ENCODE measurements around the gene MAGEA3.
"Not testable (repeated sequence)": the region's sequence is repeated elsewhere in the genome, so short reads cannot be mapped to it uniquely, and the experiment has no call there.

The MAGEA3 gene

GRCh38 chrX:152697952-152698931 is at the start of gene MAGEA3:
TSS of gene MAGEA3 (plus strand) at chrX:152698794. CDS start at chrX:152700833, 2,039 bp downstream.
- not testable (repeated sequence) for DNase-seq

GRCh38 chrX:152652060-152652459 is 46.5 kb upstream of the MAGEA3 start:
- no peak for DNase-seq

GRCh38 chrX:152652467-152652866 is 46.1 kb upstream of the MAGEA3 start:
- no peak for DNase-seq

GRCh38 chrX:152656087-152656486 is 42.5 kb upstream of the MAGEA3 start:
- DNase-seq: no peak

- DNase-seq: no peak
Measured at GRCh38 chrX:152656890-152657289, 41.7 kb upstream of the MAGEA3 start.

GRCh38 chrX:152658302-152658701 is 40.3 kb upstream of the MAGEA3 start:
- no peak for DNase-seq

GRCh38 chrX:152663086-152663485 is 35.5 kb upstream of the MAGEA3 start:
- DNase-seq: no peak

GRCh38 chrX:152674135-152674534 is 24.5 kb upstream of the MAGEA3 start:
- DNase-seq: no peak

GRCh38 chrX:152674652-152675051 is 23.9 kb upstream of the MAGEA3 start:
- not testable (repeated sequence) for DNase-seq

GRCh38 chrX:152681012-152681411 is 17.6 kb upstream of the MAGEA3 start:
- not testable (repeated sequence) for DNase-seq

- not testable (repeated sequence) for DNase-seq
Measured at GRCh38 chrX:152700390-152700789, 1.8 kb downstream of the MAGEA3 start.

- DNase-seq: not testable (repeated sequence)
Measured at GRCh38 chrX:152706500-152706899, 7.9 kb downstream of the MAGEA3 start.

- DNase-seq: not testable (repeated sequence)
Measured at GRCh38 chrX:152709173-152709572, 10.6 kb downstream of the MAGEA3 start, which contains the start of gene CSAG2. TSS of gene CSAG2 (minus strand) at chrX:152709273. CDS start at chrX:152709112, 161 bp downstream.

- not testable (repeated sequence) for DNase-seq
Measured at GRCh38 chrX:152713195-152713594, 14.6 kb downstream of the MAGEA3 start.

- not testable (repeated sequence) for DNase-seq
Measured at GRCh38 chrX:152713815-152714787, 15.5 kb downstream of the MAGEA3 start, which contains the start of gene MAGEA2B. TSS of gene MAGEA2B (plus strand) at chrX:152714628. CDS start at chrX:152717107, 2,479 bp downstream.

GRCh38 chrX:152725409-152725808 is 26.8 kb downstream of the MAGEA3 start:
- no peak for DNase-seq

GRCh38 chrX:152733261-152733975 is 34.8 kb downstream of the MAGEA3 start, which contains the start of the genes CSAG1 and MAGEA12:
TSS of gene CSAG1 (minus strand) at chrX:152733721. CDS start at chrX:152732460, 1,261 bp downstream.
TSS of gene MAGEA12 (plus strand) at chrX:152733757. CDS start at chrX:152736162, 2,405 bp downstream.
- DNase-seq: peak; percentile 91

GRCh38 chrX:152734143-152734858 is 35.7 kb downstream of the MAGEA3 start:
- not testable (repeated sequence) for DNase-seq

GRCh38 chrX:152735101-152735500 is 36.5 kb downstream of the MAGEA3 start:
- DNase-seq: no peak

- no peak for DNase-seq
Measured at GRCh38 chrX:152735860-152736511, 37.4 kb downstream of the MAGEA3 start.

- DNase-seq: not testable (repeated sequence)
Measured at GRCh38 chrX:152736528-152736927, 37.9 kb downstream of the MAGEA3 start.

Data from NCI-H1436 (cell line).